ENCODE data around the gene TUBB3. TPM values are rescaled to one million over a fixed set of nuclear protein-coding genes. Genes with fewer than 3 reads are reported as not detected.
"Not testable (repeated sequence)": the region's sequence is repeated elsewhere in the genome, so short reads cannot be mapped to it uniquely, and the experiment has no call there.

TUBB3 gene
- total and polyA plus RNA-seq, 7 experiments from 2014 or later, result 0.22 to 2.8 (median 0.48) TPM; not detected in 4

DNA sequence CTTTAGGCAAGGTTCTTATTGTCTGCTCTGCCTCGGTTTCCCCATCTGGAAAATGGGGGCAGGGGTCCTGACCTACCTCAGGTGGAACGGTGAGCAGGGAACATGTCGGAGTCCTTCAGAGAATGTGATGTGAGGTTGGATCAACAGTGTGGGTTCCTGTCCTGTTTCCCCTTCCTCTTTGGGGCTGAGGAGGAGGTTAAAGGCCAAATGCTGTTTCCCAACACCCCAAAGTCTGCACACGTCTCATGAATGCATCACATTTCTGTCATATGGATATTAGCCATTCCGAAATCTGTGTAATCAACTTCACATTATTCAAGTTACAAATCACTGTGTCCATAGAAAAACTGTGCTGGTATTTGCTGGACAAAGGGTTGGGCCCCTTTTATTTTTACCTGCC is 44.3 kb downstream of the TUBB3 start:
- H3K9me3 Mint-ChIP-seq; H3K27me3 Mint-ChIP-seq; intact Hi-C loops (cut with micrococcal nuclease); H3K9me3 ChIP-seq (ENCODE audit: control insufficient read depth in 2 of 3, low read length in 3 of 3); POLR2A ChIA-PET; H3K4me3 ChIP-seq (ENCODE audit: low read length); CTCF ChIA-PET; H3K4me3 Mint-ChIP-seq; H3K27ac ChIP-seq (ENCODE audit: low read depth, low read length); DNase-seq; H3K27me3 ChIP-seq (ENCODE audit: control insufficient read depth in 2 of 2, insufficient read depth in 2 of 2, low read length in 2 of 2); H3K27ac Mint-ChIP-seq: not testable (repeated sequence)
- H3K4me1 Mint-ChIP-seq, result peaks cover 0 to 19% (median 14%) of the 10 kb centered on the region in 7 donors
- Histone ChIP-seq H3K36me3 (ENCODE audit: control insufficient read depth in 2 of 3, insufficient read depth in 3 of 3, low read length in 3 of 3) (peaks cover 0 to 11% (median 0%) of the 10 kb centered on the region in 3 experiments), H3K4me1 (ENCODE audit: control insufficient read depth in 2 of 2, insufficient read depth in 2 of 2, low read length in 2 of 2) (peaks cover 9 to 12% of the 10 kb centered on the region in 2 donors)
- H3K36me3 Mint-ChIP-seq, result peaks cover 0 to 22% (median 7%) of the 10 kb centered on the region in 5 donors
- ATAC-seq, result peak; percentile 28

DNA sequence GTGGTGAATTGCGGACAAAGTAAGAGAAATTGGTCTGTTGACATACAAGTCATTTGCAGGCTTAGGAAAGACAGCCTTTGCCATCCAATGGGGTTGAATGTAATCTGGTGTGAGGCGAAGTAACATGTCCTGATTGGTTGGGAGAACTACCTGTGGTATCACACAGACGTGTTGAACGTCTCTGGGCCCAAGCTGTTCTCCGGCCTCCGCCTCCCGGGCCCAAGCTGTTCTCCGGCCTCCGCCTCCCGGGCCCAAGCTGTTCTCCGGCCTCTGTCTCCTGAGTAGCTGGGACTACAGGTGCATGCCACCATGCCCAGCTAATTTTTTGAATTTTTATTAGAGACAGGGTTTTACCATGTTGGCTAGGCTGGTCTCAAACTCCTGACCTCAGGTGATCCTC is 44.9 kb downstream of the TUBB3 start:
- H3K36me3 Mint-ChIP-seq, result peaks cover 0 to 22% (median 7%) of the 10 kb centered on the region in 5 donors
- DNase-seq; H3K27me3 Mint-ChIP-seq; H3K9me3 Mint-ChIP-seq; POLR2A ChIA-PET; ATAC-seq; H3K27ac Mint-ChIP-seq; H3K9me3 ChIP-seq (ENCODE audit: control insufficient read depth in 2 of 3, low read length in 3 of 3); H3K4me3 Mint-ChIP-seq; H3K4me3 ChIP-seq (ENCODE audit: low read length); H3K27ac ChIP-seq (ENCODE audit: low read depth, low read length); CTCF ChIA-PET; intact Hi-C loops (cut with micrococcal nuclease); H3K27me3 ChIP-seq (ENCODE audit: control insufficient read depth in 2 of 2, insufficient read depth in 2 of 2, low read length in 2 of 2): not testable (repeated sequence)
- Histone ChIP-seq H3K4me1 (ENCODE audit: control insufficient read depth in 2 of 2, insufficient read depth in 2 of 2, low read length in 2 of 2) (peaks cover 9 to 12% of the 10 kb centered on the region in 2 donors), H3K36me3 (ENCODE audit: control insufficient read depth in 2 of 3, insufficient read depth in 3 of 3, low read length in 3 of 3) (peaks cover 0 to 11% (median 0%) of the 10 kb centered on the region in 3 experiments)
- peaks cover 0 to 22% (median 14%) of the 10 kb centered on the region in 7 donors for H3K4me1 Mint-ChIP-seq

DNA sequence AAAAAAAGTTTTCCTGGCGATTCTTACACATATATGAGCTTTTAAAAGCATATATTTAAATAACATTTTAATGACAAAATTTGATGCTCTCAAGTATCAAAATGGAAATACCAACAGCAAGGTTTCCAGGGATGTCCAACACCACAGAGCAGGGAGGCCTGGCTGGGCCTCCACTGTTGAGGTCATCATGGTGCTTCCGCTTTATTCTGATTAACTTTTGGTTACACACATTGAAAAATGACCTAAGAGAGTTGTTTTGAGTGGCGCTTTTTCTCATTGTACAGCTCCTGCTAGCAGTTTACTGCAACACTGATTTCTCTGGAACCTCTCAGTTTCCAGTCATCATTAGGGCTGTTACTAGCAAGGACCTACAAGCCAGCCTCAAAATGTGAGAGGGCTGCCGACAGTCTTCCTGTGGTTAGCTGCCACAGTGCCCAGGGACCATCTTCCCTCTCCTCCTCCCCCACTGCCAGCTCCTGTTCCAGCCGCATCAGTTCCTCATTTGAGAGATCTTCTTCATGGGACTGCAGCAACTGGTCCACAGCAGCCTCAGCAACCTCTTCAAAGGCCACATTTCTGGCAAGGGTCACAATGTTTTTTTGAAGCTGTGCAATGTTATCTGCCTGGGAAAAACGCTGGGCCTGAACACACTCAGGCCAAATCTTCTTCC is 46.7 kb downstream of the TUBB3 start:
- peaks cover 0 to 2% (median 0%) of the 10 kb centered on the region in 5 donors for H3K27me3 Mint-ChIP-seq
- intact Hi-C loops (cut with micrococcal nuclease), result loop anchor here in 1 of 2 donors (5.0 kb wide), 2 partner anchors 47 to 408 kb away; partner anchors contain the start of genes DBNDD1 and RPL13
- ATAC-seq (no peak), DNase-seq (no peak)
- peaks cover 0 to 20% (median 4%) of the 10 kb centered on the region in 5 donors for H3K36me3 Mint-ChIP-seq
- peaks cover 12 to 22% of the 10 kb centered on the region in 2 donors for H3K4me1 ChIP-seq (ENCODE audit: control insufficient read depth in 2 of 2, insufficient read depth in 2 of 2, low read length in 2 of 2)
- no peaks in the 10 kb centered on the region for H3K27me3 ChIP-seq (ENCODE audit: control insufficient read depth in 2 of 2, insufficient read depth in 2 of 2, low read length in 2 of 2)
- no peak overlapping the region for H3K27ac ChIP-seq (ENCODE audit: low read depth, low read length)
- H3K27ac Mint-ChIP-seq, result peak overlapping the region in 1 of 9 donors; percentile 2
- H3K9me3 Mint-ChIP-seq, result peaks cover 0 to 8% (median 0%) of the 10 kb centered on the region in 11 donors
- no peak overlapping the region for H3K4me3 ChIP-seq (ENCODE audit: low read length)
- ChIA-PET POLR2A (no interaction called here), CTCF (no interaction called here)
- peaks cover 11 to 38% (median 27%) of the 10 kb centered on the region in 7 donors for H3K4me1 Mint-ChIP-seq
- peaks cover 0 to 5% (median 0%) of the 10 kb centered on the region in 3 experiments for H3K9me3 ChIP-seq (ENCODE audit: control insufficient read depth in 2 of 3, low read length in 3 of 3)
- H3K4me3 Mint-ChIP-seq, result peak overlapping the region in 1 of 10 donors; percentile 58
- no peaks in the 10 kb centered on the region for H3K36me3 ChIP-seq (ENCODE audit: control insufficient read depth in 2 of 3, insufficient read depth in 3 of 3, low read length in 3 of 3)

DNA sequence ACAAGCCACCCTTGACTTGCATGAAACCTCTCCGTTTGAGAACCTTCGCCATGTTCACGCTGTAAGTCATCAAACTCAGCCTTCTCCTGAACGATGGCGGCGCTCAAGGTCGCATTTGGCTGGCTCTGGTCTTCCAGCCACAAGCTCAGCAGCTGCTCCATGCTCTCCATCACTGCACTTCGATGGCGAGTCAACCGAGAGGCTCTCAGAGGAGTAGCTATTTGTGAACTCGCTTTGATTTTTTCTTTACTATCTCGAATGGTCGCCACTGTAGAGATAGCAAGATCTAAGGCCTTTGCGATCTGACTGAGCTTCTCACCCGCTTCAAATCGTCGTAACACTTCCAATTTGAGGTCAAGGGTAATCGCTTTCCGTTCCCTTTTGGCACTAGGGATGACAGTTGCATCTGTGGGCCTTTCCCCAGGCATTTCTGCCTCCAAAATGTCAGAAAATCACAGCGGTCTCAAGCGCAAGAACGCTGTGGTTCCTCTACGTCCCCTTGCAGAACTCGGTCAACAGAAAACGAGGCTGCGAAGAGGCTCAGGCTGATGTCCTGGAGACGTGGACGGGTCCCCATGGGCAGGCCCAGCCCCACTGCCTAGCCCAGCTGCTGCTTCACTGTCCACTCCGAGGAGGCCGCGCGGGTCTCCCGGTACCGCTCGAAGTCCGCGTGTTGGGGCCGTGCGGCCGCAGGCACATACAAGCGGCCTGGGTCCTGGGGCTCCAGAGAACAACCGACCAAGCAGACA is 48.5 kb downstream of the TUBB3 start:
- Histone ChIP-seq H3K4me1 (ENCODE audit: control insufficient read depth in 2 of 2, insufficient read depth in 2 of 2, low read length in 2 of 2) (peaks cover 12 to 22% of the 10 kb centered on the region in 2 donors), H3K4me3 (ENCODE audit: low read length) (peak overlapping the region; percentile 97), H3K27me3 (ENCODE audit: control insufficient read depth in 2 of 2, insufficient read depth in 2 of 2, low read length in 2 of 2) (no peaks in the 10 kb centered on the region), H3K27ac (ENCODE audit: low read depth, low read length) (peak overlapping the region; percentile 82), H3K36me3 (ENCODE audit: control insufficient read depth in 2 of 3, insufficient read depth in 3 of 3, low read length in 3 of 3) (no peaks in the 10 kb centered on the region), H3K9me3 (ENCODE audit: control insufficient read depth in 2 of 3, low read length in 3 of 3) (peaks cover 0 to 5% (median 0%) of the 10 kb centered on the region in 3 experiments)
- ChIA-PET CTCF (no interaction called here), POLR2A (interaction anchor here (1.0 to 1.6 kb wide), 2 partner anchors 98 to 110 kb away, joined by 3 to 7 read pairs; partner anchors contain the start of gene TCF25)
- H3K27ac Mint-ChIP-seq, result peak overlapping the region; percentile 59 to 98 (median 77)
- peaks cover 0 to 8% (median 0%) of the 10 kb centered on the region in 11 donors for H3K9me3 Mint-ChIP-seq
- peaks cover 0 to 20% (median 4%) of the 10 kb centered on the region in 5 donors for H3K36me3 Mint-ChIP-seq
- ATAC-seq, result no peak
- DNase-seq, result no peak
- H3K27me3 Mint-ChIP-seq, result peaks cover 0 to 2% (median 0%) of the 10 kb centered on the region in 5 donors
- H3K4me3 Mint-ChIP-seq, result peak overlapping the region; percentile 96 to 100 (median 99)
- intact Hi-C loops (cut with micrococcal nuclease), result loop anchor here (1.0 to 5.0 kb wide), 6 partner anchors 23 to 409 kb away; partner anchors contain the start of genes TCF25 (in 2 of the 2), DBNDD1 (in 1 of the 2), DEF8 (in 1 of the 2) and RPL13 (in 1 of the 2)
- H3K4me1 Mint-ChIP-seq, result peaks cover 13 to 45% (median 30%) of the 10 kb centered on the region in 7 donors

DNA sequence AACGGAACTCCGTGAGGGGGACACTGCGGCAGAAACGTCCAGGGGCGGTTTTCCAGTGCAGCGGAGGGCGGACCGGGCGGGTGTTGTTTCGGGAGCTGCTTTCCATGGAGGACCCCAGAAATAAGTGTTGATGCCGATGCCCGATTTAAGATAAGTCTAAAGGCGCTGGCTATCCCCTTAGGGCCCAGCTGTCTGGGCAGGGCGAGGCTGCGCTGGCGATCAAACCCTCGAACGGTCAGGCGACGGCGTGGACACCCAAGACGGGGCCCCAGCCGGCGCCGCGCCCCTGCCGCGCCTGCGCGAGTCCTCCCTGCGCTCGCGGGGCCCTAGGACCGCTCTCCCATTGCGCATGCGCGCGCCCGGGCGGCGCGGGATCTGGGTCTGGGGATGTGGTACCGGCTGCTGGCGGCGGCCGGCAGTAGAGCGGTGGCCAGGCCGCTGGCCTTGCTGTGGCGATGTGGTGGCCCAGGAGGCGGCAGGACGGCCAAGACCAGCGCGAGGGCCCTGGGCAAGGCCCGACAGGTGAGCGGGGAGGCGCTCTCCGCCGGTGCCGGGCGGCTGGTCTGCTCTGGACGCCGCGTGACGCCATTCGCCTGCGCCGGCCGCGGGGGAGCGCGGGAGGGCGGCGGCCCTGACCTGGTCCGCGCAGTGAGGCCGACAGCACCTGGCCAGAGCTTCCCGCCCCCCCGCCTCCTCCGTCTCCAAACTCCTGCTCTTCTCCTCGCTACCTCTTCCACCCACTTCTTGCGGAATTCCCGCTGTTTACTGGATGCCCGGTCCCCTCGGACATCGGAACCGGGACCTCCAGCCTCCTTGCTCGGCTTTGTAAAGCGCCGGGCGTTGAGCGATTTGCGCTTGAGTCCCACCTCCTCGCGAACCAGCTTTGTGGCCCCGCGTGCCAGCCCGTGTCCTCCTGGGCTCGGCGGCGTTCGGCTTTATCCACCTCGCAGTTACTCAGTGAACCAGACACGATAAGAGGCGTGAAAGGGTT is 49.4 kb downstream of the TUBB3 start:
- POLR2A ChIA-PET, result interaction anchor here (1.0 to 1.6 kb wide), 2 partner anchors 99 to 109 kb away, joined by 3 to 7 read pairs; partner anchors contain the start of gene TCF25
- H3K9me3 ChIP-seq (ENCODE audit: control insufficient read depth in 2 of 3, low read length in 3 of 3), result peaks cover 0 to 5% (median 0%) of the 10 kb centered on the region in 3 experiments
- H3K9me3 Mint-ChIP-seq, result peaks cover 0 to 8% (median 0%) of the 10 kb centered on the region in 11 donors
- H3K4me1 ChIP-seq (ENCODE audit: control insufficient read depth in 2 of 2, insufficient read depth in 2 of 2, low read length in 2 of 2), result peaks cover 12 to 22% of the 10 kb centered on the region in 2 donors
- H3K4me3 Mint-ChIP-seq, result peak overlapping the region; percentile 96 to 100 (median 99)
- DNase-seq (peak; percentile 86 to 97 (median 92)), ATAC-seq (peak; percentile 96)
- CTCF ChIA-PET, result no interaction called here
- H3K36me3 ChIP-seq (ENCODE audit: control insufficient read depth in 2 of 3, insufficient read depth in 3 of 3, low read length in 3 of 3), result peaks cover 0 to 2% (median 0%) of the 10 kb centered on the region in 3 experiments
- H3K27ac ChIP-seq (ENCODE audit: low read depth, low read length), result peak overlapping the region; percentile 82
- H3K4me3 ChIP-seq (ENCODE audit: low read length), result peak overlapping the region; percentile 97
- intact Hi-C loops (cut with micrococcal nuclease), result loop anchor here (1.0 to 5.0 kb wide), 7 partner anchors 24 to 410 kb away; partner anchors contain the start of genes TCF25 (in 2 of the 2), DBNDD1 (in 1 of the 2), DEF8 (in 1 of the 2) and PRDM7 (in 1 of the 2)
- peaks cover 0 to 2% (median 0%) of the 10 kb centered on the region in 5 donors for H3K27me3 Mint-ChIP-seq
- peaks cover 0 to 20% (median 4%) of the 10 kb centered on the region in 5 donors for H3K36me3 Mint-ChIP-seq
- H3K27me3 ChIP-seq (ENCODE audit: control insufficient read depth in 2 of 2, insufficient read depth in 2 of 2, low read length in 2 of 2), result no peaks in the 10 kb centered on the region
- H3K27ac Mint-ChIP-seq, result peak overlapping the region; percentile 89 to 99 (median 96)
- peaks cover 13 to 45% (median 30%) of the 10 kb centered on the region in 7 donors for H3K4me1 Mint-ChIP-seq
